ENCODE measurements around the gene ZBTB8A.
A peak's percentile ranks its signal among the peaks of the same experiment; 100 is the strongest.

Gene ZBTB8A

GRCh38 chr1:32580348-32581017, 41.3 kb downstream of the ZBTB8A start:
- Histone ChIP-seq H3K4me1 (ENCODE audit: control insufficient read depth, insufficient read depth, low read length, poor library complexity, severe bottlenecking) (no peaks in the 10 kb centered on the region), H3K27ac (ENCODE audit: low read depth, low read length, severe bottlenecking) (no peak overlapping the region), H3K36me3 (ENCODE audit: control insufficient read depth, insufficient read depth, low read length) (peaks cover 2% of the 10 kb centered on the region), H3K4me3 (ENCODE audit: extremely low read depth, insufficient read depth, low read length, poor library complexity, severe bottlenecking) (no peak overlapping the region), H3K9me3 (ENCODE audit: control insufficient read depth, low read length) (no peaks in the 10 kb centered on the region)
- 91 to 99% methylated on average over 5 to 7 of the region's 10 CpGs for WGBS, 2 experiments (ENCODE audit: insufficient coverage in 2 of 2)

GRCh38 chr1:32592943-32593342, 53.7 kb downstream of the ZBTB8A start:
- Histone ChIP-seq H3K4me1 (ENCODE audit: control insufficient read depth, insufficient read depth, low read length, poor library complexity, severe bottlenecking) (no peaks in the 10 kb centered on the region), H3K27ac (ENCODE audit: low read depth, low read length, severe bottlenecking) (no peak overlapping the region), H3K9me3 (ENCODE audit: control insufficient read depth, low read length) (no peaks in the 10 kb centered on the region), H3K36me3 (ENCODE audit: control insufficient read depth, insufficient read depth, low read length) (peaks cover 47% of the 10 kb centered on the region), H3K4me3 (ENCODE audit: extremely low read depth, insufficient read depth, low read length, poor library complexity, severe bottlenecking) (no peak overlapping the region)
- WGBS, 2 experiments (ENCODE audit: insufficient coverage in 2 of 2) = 97 to 98% methylated on average over 6 to 8 of the region's 9 CpGs

DNA sequence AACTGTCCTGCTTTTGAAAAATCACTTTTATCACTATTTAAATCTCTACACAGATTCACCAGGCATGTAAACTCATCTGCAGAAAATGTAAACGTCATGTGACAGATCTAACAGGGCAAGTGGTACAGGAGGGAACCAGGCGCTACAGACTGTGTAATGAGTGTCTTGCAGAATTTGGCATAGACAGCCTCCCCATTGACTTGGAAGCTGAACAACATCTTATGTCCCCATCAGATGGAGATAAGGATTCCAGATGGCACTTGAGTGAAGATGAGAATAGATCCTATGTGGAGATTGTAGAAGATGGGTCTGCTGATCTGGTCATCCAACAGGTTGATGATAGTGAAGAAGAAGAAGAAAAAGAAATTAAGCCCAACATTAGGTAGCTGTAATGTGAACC, 60.8 kb downstream of the ZBTB8A start:
- Histone ChIP-seq H3K4me3 (ENCODE audit: extremely low read depth, insufficient read depth, low read length, poor library complexity, severe bottlenecking) (no peak overlapping the region), H3K9me3 (ENCODE audit: control insufficient read depth, low read length) (no peaks in the 10 kb centered on the region), H3K4me1 (ENCODE audit: control insufficient read depth, insufficient read depth, low read length, poor library complexity, severe bottlenecking) (no peaks in the 10 kb centered on the region), H3K27ac (ENCODE audit: low read depth, low read length, severe bottlenecking) (no peak overlapping the region), H3K36me3 (ENCODE audit: control insufficient read depth, insufficient read depth, low read length) (peaks cover 36% of the 10 kb centered on the region)
- WGBS, 2 experiments (ENCODE audit: insufficient coverage in 2 of 2) = 94% methylated on average over 2 of the region's 2 CpGs; no CpG with 5 or more reads in 1 of the 2 experiments

DNA sequence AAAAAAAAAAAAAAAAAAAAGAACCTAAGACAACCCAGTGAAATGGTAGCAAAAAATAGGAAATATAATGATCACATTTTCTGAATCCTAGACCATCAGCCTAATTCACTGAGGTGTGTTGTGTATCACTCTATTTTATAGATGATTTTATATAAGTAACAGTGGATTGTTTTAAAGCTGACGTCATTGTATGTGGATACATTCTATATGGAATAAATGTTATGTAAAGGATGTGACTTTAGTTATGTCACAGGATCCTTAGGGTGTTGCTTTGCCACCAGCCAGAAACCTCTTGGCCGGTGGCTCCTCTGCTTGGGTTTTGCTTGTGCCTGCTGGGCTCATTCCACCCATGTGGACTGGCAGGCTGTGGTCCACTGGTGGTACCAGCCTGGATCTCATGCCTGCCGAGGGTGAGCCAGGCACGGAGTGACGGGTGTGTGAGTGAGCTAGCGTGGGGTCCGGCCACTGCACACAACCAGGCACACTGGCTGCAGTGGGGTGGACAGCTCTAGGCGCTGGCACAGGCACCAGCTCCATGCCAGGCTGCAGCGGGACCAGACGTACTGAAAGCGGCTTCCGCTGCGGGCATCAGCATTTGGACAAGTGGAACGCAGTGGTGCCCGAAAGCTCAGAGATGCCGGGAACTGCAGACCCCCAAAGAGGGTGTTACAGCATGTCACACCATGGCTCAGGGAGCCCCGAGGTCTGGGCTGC, 66.6 kb downstream of the ZBTB8A start:
- Histone ChIP-seq H3K36me3 (ENCODE audit: control insufficient read depth, insufficient read depth, low read length) (peaks cover 9% of the 10 kb centered on the region), H3K27ac (ENCODE audit: low read depth, low read length, severe bottlenecking) (no peak overlapping the region), H3K4me1 (ENCODE audit: control insufficient read depth, insufficient read depth, low read length, poor library complexity, severe bottlenecking) (no peaks in the 10 kb centered on the region), H3K9me3 (ENCODE audit: control insufficient read depth, low read length) (no peaks in the 10 kb centered on the region), H3K4me3 (ENCODE audit: extremely low read depth, insufficient read depth, low read length, poor library complexity, severe bottlenecking) (no peak overlapping the region)
- WGBS, 2 experiments (ENCODE audit: insufficient coverage in 2 of 2) = 95 to 97% methylated on average over 15 to 17 of the region's 17 CpGs

DNA sequence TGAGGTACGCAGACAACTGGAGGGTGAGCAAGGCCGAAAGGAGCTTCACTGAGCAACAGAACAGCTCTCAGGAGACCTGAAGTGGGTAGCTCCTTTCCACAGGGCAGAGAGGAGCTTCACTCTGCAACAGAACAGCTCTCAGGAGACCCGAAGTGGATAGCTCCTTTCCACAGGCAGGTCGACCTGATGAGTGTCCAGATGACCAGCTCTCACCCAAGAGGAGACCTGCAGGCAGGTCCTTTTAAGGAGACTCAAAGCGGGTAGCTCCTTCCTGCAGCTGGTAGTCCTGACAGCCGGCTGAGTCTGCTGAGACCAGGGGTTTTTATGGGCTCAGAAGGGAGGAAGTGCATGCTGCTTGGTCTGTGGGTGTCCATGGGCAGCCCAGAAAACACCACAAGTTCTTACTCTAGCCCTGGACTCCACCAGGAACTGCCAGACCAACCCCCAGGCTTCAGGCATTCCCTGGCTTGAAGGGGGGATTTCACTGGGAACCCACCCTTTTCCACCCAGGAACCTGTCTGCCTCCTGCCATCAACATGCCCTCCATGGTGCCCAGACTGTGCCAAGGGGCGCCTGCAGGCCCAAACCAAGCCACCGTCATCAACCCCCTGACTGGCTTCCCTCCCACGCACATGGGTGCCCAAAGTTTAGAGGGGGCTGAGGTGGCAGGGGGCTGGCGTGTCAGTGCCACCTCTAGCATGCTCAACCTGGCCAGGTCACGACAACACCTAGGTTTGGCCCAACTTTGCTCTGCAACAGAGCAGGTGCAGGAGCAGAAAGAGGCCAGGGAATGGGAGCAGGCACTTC, 67.5 kb downstream of the ZBTB8A start:
- peaks cover 9% of the 10 kb centered on the region for H3K36me3 ChIP-seq (ENCODE audit: control insufficient read depth, insufficient read depth, low read length)
- 96 to 97% methylated on average over 9 to 10 of the region's 11 CpGs for WGBS, 2 experiments (ENCODE audit: insufficient coverage in 2 of 2)
- H3K4me1 ChIP-seq (ENCODE audit: control insufficient read depth, insufficient read depth, low read length, poor library complexity, severe bottlenecking) = no peaks in the 10 kb centered on the region
- H3K4me3 ChIP-seq (ENCODE audit: extremely low read depth, insufficient read depth, low read length, poor library complexity, severe bottlenecking) = no peak overlapping the region
- no peak overlapping the region for H3K27ac ChIP-seq (ENCODE audit: low read depth, low read length, severe bottlenecking)
- H3K9me3 ChIP-seq (ENCODE audit: control insufficient read depth, low read length) = no peaks in the 10 kb centered on the region

GRCh38 chr1:32609180-32609579, 70.0 kb downstream of the ZBTB8A start:
- peaks cover 6% of the 10 kb centered on the region for H3K36me3 ChIP-seq (ENCODE audit: control insufficient read depth, insufficient read depth, low read length)
- H3K4me1 ChIP-seq (ENCODE audit: control insufficient read depth, insufficient read depth, low read length, poor library complexity, severe bottlenecking) = no peaks in the 10 kb centered on the region
- H3K9me3 ChIP-seq (ENCODE audit: control insufficient read depth, low read length) = no peaks in the 10 kb centered on the region
- 91 to 94% methylated on average over 2 of the region's 4 CpGs for WGBS, 2 experiments (ENCODE audit: insufficient coverage in 2 of 2)
- H3K27ac ChIP-seq (ENCODE audit: low read depth, low read length, severe bottlenecking) = no peak overlapping the region
- no peak overlapping the region for H3K4me3 ChIP-seq (ENCODE audit: extremely low read depth, insufficient read depth, low read length, poor library complexity, severe bottlenecking)

DNA sequence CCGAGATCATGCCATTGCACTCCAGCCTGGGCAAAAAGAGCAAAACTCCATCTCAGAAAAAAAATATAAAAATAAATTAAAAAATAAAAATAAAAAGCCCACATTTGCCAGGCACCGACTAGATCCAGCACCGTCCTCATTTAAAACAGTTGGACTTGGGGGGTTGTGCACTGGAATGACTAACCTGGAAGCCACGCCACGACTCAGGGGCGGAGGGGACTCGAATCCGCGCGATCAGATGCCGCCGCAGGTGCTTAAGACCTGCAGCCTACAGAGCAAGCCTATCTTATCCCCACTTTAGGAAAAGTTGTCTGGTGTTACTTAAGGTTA, 72.6 kb downstream of the ZBTB8A start:
- Histone ChIP-seq H3K27ac (ENCODE audit: low read depth, low read length, severe bottlenecking) (no peak overlapping the region), H3K4me1 (ENCODE audit: control insufficient read depth, insufficient read depth, low read length, poor library complexity, severe bottlenecking) (no peaks in the 10 kb centered on the region), H3K36me3 (ENCODE audit: control insufficient read depth, insufficient read depth, low read length) (no peaks in the 10 kb centered on the region), H3K9me3 (ENCODE audit: control insufficient read depth, low read length) (no peaks in the 10 kb centered on the region), H3K4me3 (ENCODE audit: extremely low read depth, insufficient read depth, low read length, poor library complexity, severe bottlenecking) (peak overlapping the region; percentile 16)
- 27 to 42% methylated on average over 3 to 11 of the region's 12 CpGs for WGBS, 2 experiments (ENCODE audit: insufficient coverage in 2 of 2)

GRCh38 chr1:32612189-32612881, 73.1 kb downstream of the ZBTB8A start:
- WGBS, 2 experiments (ENCODE audit: insufficient coverage in 2 of 2) = 53 to 55% methylated on average over 29 to 35 of the region's 35 CpGs
- no peaks in the 10 kb centered on the region for H3K9me3 ChIP-seq (ENCODE audit: control insufficient read depth, low read length)
- peak overlapping the region; percentile 16 for H3K4me3 ChIP-seq (ENCODE audit: extremely low read depth, insufficient read depth, low read length, poor library complexity, severe bottlenecking)
- H3K27ac ChIP-seq (ENCODE audit: low read depth, low read length, severe bottlenecking) = peak overlapping the region; percentile 8
- no peaks in the 10 kb centered on the region for H3K36me3 ChIP-seq (ENCODE audit: control insufficient read depth, insufficient read depth, low read length)
- H3K4me1 ChIP-seq (ENCODE audit: control insufficient read depth, insufficient read depth, low read length, poor library complexity, severe bottlenecking) = no peaks in the 10 kb centered on the region

DNA sequence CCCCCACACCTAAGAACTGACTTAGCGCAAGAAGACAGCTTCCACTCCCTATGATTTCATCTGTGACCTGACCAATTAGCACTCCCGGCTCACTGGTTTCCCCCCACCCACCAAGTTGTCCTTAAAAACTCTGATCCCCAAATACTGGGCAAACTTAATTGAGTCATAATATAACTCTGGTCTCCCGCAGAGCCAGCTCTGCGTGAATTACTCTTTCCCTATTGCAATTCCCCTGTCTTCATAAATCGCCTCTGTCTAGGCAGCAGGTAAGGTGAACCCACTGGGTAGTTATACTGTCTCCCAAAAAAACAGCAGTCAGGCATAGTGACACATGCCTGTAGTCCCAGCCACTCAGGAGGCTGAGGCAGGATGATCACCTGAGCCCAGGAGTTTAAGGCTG, 74.2 kb downstream of the ZBTB8A start:
- Histone ChIP-seq H3K9me3 (ENCODE audit: control insufficient read depth, low read length) (no peaks in the 10 kb centered on the region), H3K36me3 (ENCODE audit: control insufficient read depth, insufficient read depth, low read length) (peaks cover under 1% of the 10 kb centered on the region), H3K27ac (ENCODE audit: low read depth, low read length, severe bottlenecking) (no peak overlapping the region), H3K4me3 (ENCODE audit: extremely low read depth, insufficient read depth, low read length, poor library complexity, severe bottlenecking) (no peak overlapping the region), H3K4me1 (ENCODE audit: control insufficient read depth, insufficient read depth, low read length, poor library complexity, severe bottlenecking) (no peaks in the 10 kb centered on the region)
- 93% methylated on average over 3 to 4 of the region's 5 CpGs for WGBS, 2 experiments (ENCODE audit: insufficient coverage in 2 of 2)

GRCh38 chr1:32618673-32619221, 79.5 kb downstream of the ZBTB8A start:
- H3K4me1 ChIP-seq (ENCODE audit: control insufficient read depth, insufficient read depth, low read length, poor library complexity, severe bottlenecking) = no peaks in the 10 kb centered on the region
- H3K27ac ChIP-seq (ENCODE audit: low read depth, low read length, severe bottlenecking) = no peak overlapping the region
- no peaks in the 10 kb centered on the region for H3K9me3 ChIP-seq (ENCODE audit: control insufficient read depth, low read length)
- 91 to 97% methylated on average over 3 to 4 of the region's 5 CpGs for WGBS, 2 experiments (ENCODE audit: insufficient coverage in 2 of 2)
- no peak overlapping the region for H3K4me3 ChIP-seq (ENCODE audit: extremely low read depth, insufficient read depth, low read length, poor library complexity, severe bottlenecking)
- H3K36me3 ChIP-seq (ENCODE audit: control insufficient read depth, insufficient read depth, low read length) = peaks cover 28% of the 10 kb centered on the region

Data from mesodermal cell (in vitro differentiated cells).